GM10847 (cell line): ENCODE results near the gene LRFN5.

Source experiments
- POLR2A ChIP-seq: IDR thresholded peaks from 2 replicates; pipeline ENCODE4 v1.6.1; 2011; ENCODE audit not compliant: insufficient read length; ENCODE audit errors: extremely low read depth

The LRFN5 gene

GRCh38 chr14:41718477-41719166 lies 111.9 kb downstream of the LRFN5 start:
- TF ChIP-seq POLR2A, result no peak

- no peak for TF ChIP-seq POLR2A
Observed at GRCh38 chr14:41739203-41739602, 132.5 kb downstream of the LRFN5 start.

GRCh38 chr14:41743140-41743539 lies 136.5 kb downstream of the LRFN5 start:
- TF ChIP-seq POLR2A, result no peak

GRCh38 chr14:41749429-41749828 lies 142.8 kb downstream of the LRFN5 start:
- TF ChIP-seq POLR2A, result no peak

GRCh38 chr14:41758011-41758665 lies 151.5 kb downstream of the LRFN5 start:
- no peak for TF ChIP-seq POLR2A

- no peak for TF ChIP-seq POLR2A
Observed at GRCh38 chr14:41761204-41761603, 154.5 kb downstream of the LRFN5 start.

- TF ChIP-seq POLR2A, result no peak
Observed at GRCh38 chr14:41766772-41767171, 160.1 kb downstream of the LRFN5 start.

GRCh38 chr14:41773536-41774279 lies 167.0 kb downstream of the LRFN5 start:
- TF ChIP-seq POLR2A, result no peak

GRCh38 chr14:41782511-41782910 lies 175.8 kb downstream of the LRFN5 start:
- TF ChIP-seq POLR2A, result no peak

- TF ChIP-seq POLR2A, result no peak
Observed at GRCh38 chr14:41783403-41783802, 176.7 kb downstream of the LRFN5 start.

- TF ChIP-seq POLR2A, result no peak
Observed at GRCh38 chr14:41785696-41786095, 179.0 kb downstream of the LRFN5 start.

- TF ChIP-seq POLR2A, result no peak
Observed at GRCh38 chr14:41799817-41800216, 193.1 kb downstream of the LRFN5 start.

- no peak for TF ChIP-seq POLR2A
Observed at GRCh38 chr14:41805633-41806032, 199.0 kb downstream of the LRFN5 start.

GRCh38 chr14:41806366-41806975 lies 199.8 kb downstream of the LRFN5 start:
- TF ChIP-seq POLR2A, result no peak

GRCh38 chr14:41810362-41810761 lies 203.7 kb downstream of the LRFN5 start:
- no peak for TF ChIP-seq POLR2A

- TF ChIP-seq POLR2A, result no peak
Observed at GRCh38 chr14:41817626-41818025, 210.9 kb downstream of the LRFN5 start.
